SU-DHL-6 (cell line): ENCODE results near the gene MGP.

Experiments used
- EZH2phosphoT487 ChIP-seq: fragments of 200-600 bp; sonication (generic), shearing (Covaris generic); conservative IDR thresholded peaks from 2 replicates; pipeline ENCODE4 v1.6.1; 2018; ENCODE audit warnings: mild to moderate bottlenecking, antibody characterized with exemption, low read length, moderate library complexity, mixed read lengths
- TF ChIP-seq, protein P1 (sequence below): fragments of 200-600 bp; sonication (generic); IDR thresholded peaks from one replicate; pipeline ENCODE4 v1.5.1; 2017; ENCODE audit warnings: antibody characterized with exemption, mild to moderate bottlenecking, low read length, moderate library complexity; ENCODE audit not compliant: insufficient read depth, poor library complexity, severe bottlenecking

DNA sequence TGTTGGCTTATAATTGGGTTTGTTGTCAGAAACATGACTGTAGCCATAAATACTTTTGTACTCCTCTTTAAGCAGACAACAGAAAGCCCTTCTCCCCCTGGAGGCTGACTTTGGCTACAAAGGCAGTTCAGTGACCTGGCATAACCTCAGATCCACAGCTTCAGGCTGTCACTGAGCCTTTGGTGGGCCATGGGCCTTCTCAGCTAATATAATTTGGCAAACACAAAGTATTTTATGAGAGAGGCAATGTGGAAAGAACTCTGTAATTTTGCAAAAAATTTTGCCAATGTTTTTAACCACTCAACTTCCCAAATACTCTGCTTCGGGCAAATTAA, 15.5 kb upstream of the MGP start:
- TF ChIP-seq, protein P1, sequence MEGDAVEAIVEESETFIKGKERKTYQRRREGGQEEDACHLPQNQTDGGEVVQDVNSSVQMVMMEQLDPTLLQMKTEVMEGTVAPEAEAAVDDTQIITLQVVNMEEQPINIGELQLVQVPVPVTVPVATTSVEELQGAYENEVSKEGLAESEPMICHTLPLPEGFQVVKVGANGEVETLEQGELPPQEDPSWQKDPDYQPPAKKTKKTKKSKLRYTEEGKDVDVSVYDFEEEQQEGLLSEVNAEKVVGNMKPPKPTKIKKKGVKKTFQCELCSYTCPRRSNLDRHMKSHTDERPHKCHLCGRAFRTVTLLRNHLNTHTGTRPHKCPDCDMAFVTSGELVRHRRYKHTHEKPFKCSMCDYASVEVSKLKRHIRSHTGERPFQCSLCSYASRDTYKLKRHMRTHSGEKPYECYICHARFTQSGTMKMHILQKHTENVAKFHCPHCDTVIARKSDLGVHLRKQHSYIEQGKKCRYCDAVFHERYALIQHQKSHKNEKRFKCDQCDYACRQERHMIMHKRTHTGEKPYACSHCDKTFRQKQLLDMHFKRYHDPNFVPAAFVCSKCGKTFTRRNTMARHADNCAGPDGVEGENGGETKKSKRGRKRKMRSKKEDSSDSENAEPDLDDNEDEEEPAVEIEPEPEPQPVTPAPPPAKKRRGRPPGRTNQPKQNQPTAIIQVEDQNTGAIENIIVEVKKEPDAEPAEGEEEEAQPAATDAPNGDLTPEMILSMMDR = no peak
- no peak for TF ChIP-seq EZH2phosphoT487
